ENCODE data around the gene PYDC1. TPM values are rescaled to one million over a fixed set of nuclear protein-coding genes. Genes with fewer than 3 reads are reported as not detected.
"Not testable (repeated sequence)": the region's sequence is repeated elsewhere in the genome, so short reads cannot be mapped to it uniquely, and the experiment has no call there.

The PYDC1 gene
- total RNA-seq, 1 donor from 2014 or later, result not detected

DNA sequence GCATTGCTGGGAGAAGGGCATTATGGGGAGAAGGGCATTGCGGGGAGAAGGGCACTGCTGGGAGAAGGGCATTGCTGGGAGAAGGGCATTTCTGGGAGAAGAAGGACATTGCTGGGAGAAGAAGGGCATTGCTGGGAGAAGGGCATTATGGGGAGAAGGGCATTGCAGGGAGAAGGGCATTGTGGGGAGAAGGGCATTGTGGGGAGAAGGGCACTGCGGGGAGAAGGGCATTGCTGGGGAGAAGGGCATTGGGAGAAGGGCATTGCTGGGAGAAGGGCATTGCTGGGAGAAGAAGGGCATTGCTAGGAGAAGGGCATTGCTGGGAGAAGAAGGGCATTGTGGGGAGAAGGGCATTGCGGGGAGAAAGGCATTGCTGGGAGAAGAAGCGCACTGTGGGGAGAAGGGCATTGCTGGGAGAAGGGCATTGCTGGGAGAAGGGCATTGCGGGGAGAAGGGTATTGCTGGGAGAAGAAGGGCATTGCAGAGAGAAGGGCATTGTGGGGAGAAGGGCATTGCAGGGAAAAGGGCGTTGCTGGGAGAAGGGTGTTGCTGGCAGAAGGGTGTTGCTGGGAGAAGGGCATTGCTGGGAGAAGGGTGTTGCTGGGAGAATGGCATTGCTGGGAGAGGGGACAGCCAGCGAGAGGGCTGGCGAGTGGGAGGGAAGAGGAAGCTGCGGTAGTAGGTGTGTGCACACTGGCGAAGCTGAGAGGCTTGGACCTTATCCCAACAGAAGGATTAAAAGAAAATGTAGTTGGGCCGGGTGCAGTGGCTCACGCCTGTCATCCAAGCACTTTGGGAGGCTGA is 4.6 kb upstream of the PYDC1 start:
- DNase-seq (ENCODE audit: low spot score), result no peak

DNA sequence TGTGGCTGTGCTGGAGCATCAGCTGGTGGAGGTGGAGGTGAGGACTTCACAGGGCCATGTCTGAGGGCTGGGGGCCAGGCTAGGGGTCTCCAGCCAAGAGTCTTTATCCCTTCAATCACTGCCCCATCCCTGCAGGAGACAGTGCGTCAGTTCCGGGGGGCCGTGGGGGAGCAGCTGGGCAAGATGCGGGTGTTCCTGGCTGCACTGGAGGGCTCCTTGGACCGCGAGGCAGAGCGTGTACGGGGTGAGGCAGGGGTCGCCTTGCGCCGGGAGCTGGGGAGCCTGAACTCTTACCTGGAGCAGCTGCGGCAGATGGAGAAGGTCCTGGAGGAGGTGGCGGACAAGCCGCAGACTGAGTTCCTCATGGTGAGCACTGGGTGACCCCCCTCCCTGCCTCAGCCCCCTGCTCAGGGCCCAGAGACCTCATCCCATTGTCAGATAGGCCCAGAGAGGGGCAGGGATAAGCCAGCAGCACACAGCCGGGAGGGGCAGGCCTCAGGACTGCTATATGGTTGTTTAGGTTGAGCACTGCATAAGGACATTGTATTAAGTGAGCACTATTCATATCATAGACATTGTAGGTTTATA is 2.3 kb upstream of the PYDC1 start:
- DNase-seq (ENCODE audit: low spot score), result no peak

DNA sequence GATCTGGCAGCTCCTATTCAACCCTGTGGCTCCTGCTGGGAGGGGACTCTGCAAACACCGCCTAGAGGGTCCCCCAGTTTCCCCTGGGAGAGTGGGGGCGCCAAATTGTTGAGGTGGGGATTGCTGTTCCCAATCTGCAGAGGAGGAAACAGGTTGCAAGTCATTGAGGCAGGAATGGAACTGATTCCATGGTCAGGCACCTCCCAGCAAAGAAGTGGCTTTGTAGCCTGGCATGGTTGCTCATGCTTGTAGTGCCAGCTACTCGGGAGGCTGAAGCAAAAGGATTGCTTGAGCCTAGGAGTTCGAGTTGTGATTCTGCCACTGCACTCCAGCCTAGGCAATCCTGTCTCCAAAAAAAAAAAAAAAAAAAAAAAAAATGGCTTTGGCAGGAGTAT is 198 bp upstream of the PYDC1 start:
- no peak for DNase-seq (ENCODE audit: low spot score)

- DNase-seq (ENCODE audit: low spot score), result no peak
Observed at GRCh38 chr16:31215287-31216162, 1.4 kb downstream of the PYDC1 start.

GRCh38 chr16:31214708-31215286 is 2.1 kb downstream of the PYDC1 start:
- DNase-seq (ENCODE audit: low spot score), result no peak

DNA sequence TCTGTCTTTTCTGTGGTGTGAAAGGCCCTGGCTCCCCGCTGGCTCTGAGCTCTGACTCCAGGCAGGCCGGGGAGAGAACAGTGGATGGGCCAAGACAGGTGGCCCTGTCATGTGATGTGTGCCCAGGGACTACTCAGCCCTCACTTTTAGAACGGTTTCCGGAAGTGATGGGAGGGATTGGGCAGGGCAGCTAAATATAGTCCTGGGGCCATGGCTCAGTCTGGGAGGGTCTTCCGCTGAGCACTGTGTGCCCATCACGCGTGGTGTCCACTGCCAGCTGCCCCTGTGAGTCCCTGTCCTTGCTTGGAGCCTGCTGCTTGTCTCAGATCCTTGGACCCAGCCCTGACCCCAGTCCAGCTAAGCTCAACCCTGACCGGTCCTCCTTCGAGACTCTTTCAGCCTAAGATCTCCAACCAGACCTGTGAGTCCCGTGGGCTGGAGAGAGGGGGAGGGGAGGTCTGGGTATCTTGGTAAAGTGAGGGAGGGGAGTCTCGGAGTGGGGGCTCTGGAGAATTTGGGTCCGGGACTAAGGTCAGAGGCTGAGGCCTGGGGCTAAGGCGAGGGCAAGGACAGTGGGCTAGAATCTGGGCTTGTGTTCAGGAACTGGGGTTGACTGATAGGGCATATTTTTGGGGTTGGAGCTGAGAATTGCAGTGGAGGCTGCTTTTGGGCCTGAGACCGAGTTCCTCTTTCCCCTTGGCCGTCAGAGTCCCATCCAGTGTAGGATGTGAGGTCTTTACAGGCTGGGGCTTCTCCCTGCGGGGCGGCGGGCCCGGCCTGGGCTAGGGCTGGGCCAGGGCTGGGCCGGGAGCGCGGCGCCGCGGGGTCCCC is 2.8 kb downstream of the PYDC1 start, which contains the start of gene TRIM72:
TRIM72 (plus strand) TSS at position 243 of the 831 bp plus-strand sequence. CDS start 620 bp downstream, outside the sequence.
- DNase-seq (ENCODE audit: low spot score), result no peak

DNA sequence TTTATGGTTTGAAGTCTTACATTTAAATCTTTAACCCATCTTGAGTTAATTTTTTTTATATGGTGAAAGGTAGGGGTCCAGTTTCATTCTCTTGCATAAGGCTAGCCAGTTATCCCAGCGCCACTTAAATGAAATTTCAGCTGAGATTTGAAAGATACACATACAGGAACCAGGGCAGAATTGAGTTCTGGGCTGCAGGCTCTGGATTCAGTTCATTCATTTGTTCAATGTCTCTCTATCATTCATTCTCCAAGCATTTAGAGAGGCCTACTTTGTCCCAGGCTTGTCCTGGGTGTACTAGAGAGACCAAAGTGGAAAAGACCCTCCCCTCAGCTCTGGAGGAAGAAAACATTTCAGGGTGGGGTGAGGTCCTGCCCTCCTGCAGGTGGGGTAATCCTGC is 3.6 kb downstream of the PYDC1 start:
- no peak for DNase-seq (ENCODE audit: low spot score)

DNA sequence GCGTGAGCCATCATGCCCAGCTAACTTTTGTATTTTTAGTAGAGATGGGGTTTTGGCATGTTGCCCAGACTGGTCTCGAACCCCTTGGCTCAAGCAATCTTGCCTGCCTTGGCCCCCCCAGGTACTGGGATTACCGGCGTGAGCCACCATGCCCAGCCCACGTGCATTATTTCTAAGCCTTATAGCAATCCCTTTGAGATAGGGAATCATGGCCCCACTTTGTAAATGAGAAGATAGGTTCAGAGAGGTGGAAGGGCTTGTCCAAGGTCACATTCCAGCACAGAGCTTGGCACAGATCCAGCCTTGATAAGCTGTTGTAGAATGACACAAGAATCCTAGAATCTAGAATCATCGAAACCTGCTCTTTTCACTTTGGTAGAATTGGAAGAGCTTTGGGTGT is 10.2 kb downstream of the PYDC1 start:
- DNase-seq (ENCODE audit: low spot score), result no peak

DNA sequence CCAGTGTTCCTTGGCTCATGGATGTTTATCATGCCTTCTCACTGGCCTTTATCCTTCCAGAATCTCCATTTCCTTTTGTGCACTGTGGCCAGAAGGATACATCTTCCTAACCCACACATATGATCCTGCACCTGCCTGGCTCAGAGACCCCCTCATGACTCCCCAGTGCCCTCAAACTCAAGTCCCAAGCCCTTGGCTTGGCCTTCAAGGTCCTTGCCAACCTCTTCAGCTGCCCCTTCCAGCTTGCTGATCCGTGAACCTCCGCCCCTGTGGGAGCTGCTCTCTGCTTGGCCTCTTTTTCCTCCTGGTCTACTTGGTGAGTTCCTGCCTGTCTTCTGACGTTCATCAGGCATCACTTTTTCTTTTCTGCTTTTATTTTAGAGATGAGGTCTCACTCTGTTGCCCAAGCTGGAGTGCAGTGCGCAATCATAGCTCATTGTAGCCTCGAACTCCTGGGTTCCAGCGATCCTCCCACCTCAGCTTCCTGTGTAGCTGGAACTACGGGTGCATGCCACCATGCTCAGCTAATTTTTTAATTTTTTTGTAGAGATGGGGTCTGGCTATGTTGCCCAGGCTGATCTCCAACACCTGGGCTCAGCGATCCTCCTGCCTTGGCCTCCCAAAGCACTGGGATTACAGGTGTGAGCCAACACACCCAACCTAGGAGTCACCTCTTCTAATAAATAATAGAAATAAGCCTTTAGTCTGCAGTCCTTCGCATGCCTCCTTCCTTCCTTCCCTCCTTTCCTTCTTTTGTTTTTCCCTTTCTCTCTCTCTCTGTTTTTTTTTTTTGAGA is 11.9 kb downstream of the PYDC1 start:
- no peak for DNase-seq (ENCODE audit: low spot score)

DNA sequence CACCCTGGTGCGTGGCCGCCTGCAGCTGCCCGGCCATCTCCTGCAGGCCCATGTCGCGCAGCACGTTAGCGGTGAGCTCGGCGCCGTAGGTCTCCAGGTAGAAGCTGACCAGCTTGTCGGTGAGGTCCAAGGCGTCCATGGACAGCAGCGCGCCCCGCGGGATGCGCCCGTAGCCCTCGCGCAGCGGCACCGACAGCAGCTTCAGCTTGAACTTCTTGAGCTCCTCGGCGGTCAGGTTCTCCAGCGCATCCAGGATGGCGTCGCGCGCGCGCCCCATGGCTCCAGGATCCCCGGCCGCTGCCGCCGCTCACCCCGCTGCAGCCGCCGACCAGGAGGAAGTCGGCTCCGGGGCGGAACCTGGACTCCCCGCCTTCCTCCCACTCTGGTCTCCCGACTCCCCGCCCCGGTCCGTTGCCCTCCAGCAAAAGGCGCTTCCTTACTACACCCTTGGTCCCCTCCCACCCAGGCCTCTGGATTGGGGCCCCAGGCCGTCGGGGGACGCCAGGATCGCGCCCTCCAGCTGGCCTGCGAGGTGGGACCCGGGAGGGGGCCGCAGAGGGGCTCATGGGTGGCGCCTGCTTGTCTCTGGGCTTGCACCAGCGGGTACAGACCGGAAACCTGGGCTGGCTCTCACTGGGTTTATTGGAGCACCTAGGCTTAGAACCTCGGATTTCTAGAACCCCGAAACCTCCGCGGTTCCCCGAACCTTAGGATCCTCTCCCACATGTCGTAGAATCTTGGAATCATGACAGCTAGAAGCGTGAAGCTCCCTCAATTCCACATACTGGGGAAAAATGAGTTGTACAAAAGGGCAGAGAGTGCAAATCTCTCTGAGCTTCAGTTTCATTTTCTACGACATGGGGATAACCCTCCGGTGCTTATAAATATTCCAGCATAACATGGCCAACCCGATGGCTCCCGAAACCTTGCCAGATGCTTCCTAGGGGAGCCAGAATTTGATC is 14.2 kb downstream of the PYDC1 start, which contains the start of gene PYCARD:
PYCARD (minus strand) TSS at position 347 of the 962 bp plus-strand sequence; CDS start at position 277, 70 bp downstream.
- peak; percentile 31 for DNase-seq (ENCODE audit: low spot score)

- DNase-seq (ENCODE audit: low spot score), result no peak
Observed at GRCh38 chr16:31201582-31202413, 15.1 kb downstream of the PYDC1 start.

DNA sequence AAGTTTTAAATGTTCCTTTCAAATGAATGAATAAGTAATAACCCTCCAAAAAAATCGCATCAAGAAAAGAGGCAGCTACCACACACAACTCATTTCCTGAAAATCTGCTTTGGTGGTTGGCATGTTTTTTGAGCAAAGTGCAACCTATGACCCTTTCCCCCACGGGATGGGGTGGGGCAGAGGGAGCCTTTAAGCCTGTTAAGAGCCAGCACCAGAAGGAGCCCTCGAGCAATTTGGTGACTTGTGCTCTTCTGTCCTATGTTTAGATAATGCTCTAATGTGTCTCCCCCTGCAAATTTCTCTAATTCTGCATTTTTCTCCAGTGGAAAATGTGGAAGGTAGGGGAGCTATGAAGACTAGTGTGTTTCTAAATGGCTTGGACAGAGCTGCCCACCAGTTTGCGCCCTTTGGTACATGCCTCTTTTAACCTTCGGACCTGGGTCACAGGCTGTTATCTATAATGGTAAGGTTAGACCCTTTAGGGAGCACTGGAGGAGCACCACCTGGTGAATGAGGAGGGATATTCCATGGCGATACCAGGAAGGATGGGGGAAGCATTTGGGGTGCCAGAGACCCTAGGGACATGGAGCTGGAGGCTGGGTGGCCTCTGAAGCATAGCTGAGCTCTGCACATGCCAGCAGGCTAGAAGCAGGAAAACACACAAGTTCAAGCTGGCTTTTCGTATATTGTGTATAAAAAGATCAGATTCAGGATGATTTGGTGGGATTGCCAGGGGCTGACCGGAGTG is 15.9 kb downstream of the PYDC1 start:
- no peak for DNase-seq (ENCODE audit: low spot score)

DNA sequence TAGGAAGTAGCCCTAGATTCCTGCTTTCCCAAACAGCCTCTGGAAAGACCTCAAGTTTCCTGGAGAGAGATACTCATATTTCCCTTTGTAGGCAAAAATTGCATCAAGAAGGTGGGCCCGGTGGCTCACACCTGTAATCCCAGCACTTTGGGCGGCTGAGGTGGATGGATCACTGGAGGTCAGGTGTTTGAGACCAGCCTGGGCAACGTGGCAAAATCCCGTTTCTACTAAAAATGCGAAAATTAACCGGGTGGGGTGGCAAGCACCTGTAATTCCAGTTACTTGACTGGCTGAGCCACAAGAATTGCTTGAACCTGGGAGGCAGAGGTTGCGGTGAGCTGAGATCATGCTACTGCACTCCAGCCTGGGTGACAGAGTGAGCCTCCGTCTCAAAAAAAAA is 16.8 kb downstream of the PYDC1 start:
- not testable (repeated sequence) for DNase-seq (ENCODE audit: low spot score)

DNA sequence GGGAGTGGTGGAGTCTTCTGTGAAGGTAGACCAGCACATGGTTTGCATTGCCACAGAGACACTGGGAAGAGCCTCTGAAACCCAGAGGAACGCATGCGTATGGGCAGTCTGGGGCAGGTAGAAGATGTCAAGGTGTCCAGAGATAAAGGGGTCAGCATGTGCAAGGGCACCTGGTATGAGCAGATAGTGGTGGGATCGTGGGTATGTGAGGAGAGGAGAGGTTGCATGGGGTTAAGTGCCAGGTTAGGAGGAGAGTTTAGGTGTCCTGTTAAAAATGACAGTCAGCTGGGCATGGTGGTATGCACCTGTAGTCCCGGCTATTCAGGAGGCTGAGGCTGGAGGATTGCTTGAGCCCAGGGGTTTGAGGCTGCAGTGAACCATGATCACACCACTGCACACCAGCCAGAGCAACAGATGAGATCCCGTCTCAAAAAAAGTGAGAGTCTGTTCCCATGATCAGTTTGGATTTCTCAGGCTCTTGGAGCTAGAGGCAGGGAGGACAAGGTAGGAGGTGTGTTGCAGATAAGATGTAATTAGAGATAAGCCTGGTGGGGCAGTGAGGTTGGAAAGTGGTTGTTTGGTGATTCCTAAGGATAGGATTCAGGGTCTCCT is 17.4 kb downstream of the PYDC1 start:
- DNase-seq (ENCODE audit: low spot score), result no peak

DNA sequence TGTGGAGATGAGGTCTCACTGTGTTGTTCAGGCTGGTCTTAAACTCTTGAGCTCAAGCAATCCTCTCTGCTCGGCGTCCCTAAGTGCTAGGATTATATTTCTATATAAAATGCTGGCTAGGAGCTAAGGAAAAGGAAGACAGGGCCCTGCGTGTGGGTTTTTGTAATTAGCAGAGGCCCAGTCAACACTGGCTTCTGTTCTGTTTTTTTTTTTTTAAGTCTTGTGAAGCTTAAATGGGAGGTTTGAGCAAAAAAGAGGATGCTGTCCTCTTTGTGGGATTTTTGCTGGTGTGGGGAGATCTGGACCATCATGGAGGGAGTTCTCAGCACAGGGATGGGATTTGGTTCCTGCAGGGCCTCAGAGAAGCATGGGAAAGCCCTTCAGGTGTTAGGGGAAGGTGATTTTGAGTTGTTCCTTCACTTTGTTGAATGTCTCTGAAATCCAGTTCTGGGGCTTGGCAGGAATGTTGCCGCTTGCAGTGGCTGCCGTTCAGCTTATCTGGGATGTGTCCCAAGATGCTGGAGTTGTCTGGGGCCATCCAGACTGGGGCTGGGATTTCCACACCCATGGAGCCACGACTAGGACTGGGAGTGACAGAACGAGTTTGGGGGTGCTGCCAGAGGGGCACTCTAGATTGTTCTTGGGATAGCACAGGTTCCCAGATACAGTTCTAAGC is 18.6 kb downstream of the PYDC1 start:
- no peak for DNase-seq (ENCODE audit: low spot score)

Measured in mucosa of gallbladder (tissue), 1 donor.